T-cell (primary cell): ENCODE measurements around the gene KCNH2. TPM values are rescaled to one million over a fixed set of nuclear protein-coding genes. Genes with fewer than 3 reads are reported as not detected.

Experiments
- ATAC-seq, 4 experiments: fragments of 200-7000 bp in 3 of 4; fragments of 150-1000 bp in 1 of 4; cut with Tn5 transposase; replicated peaks in 1 of 4; 1 replicate in 3 of 4; 2 replicates in 1 of 4; pipeline ENCODE4 v1.10.0; 2021; ENCODE audit warnings: moderate library complexity in 3 of 4, mild to moderate bottlenecking in 2 of 4, moderate number of reproducible peaks in 1 of 4
- CTCF ChIA-PET, 2 donors: fragments of 300-600 bp; sonication (Branson Sonifier 250); formaldehyde crosslinking; loops; one replicate each; lab custom pipeline; 2022; ENCODE audit warnings: antibody characterized with exemption in 2 of 2; lab: Charles Lee
- POLR2A ChIA-PET, 2 donors: fragments of 300-600 bp; sonication (Branson Sonifier 250); formaldehyde crosslinking; loops; one replicate each; lab custom pipeline; 2022; ENCODE audit warnings: antibody characterized with exemption in 2 of 2; lab: Charles Lee
- DNase-seq, 35 experiments: peaks; one replicate each; pipeline versions ENCODE4 v3.0.0 to v3.0.0-alpha.2; 2013 to 2023
- H3K27ac ChIP-seq: one replicate; pipeline ENCODE4 v1.5.1; 2013; ENCODE audit warnings: low read length
- H3K27me3 ChIP-seq, 2 experiments: replicated peaks in 1 of 2; 1 replicate in 1 of 2; 2 replicates in 1 of 2; pipeline versions ENCODE4 v1.6.1 to v1.7.0; 2013; ENCODE audit warnings: low read length in 1 of 2, mixed read lengths in 1 of 2; ENCODE audit not compliant: control insufficient read depth in 2 of 2, insufficient read depth in 2 of 2; ENCODE audit errors: extremely low read depth in 1 of 2
- H3K36me3 ChIP-seq, 2 donors: 1 replicate in 1 of 2; 2 replicates in 1 of 2; pipeline versions ENCODE4 v1.6.1 to v1.7.0; 2013; ENCODE audit warnings: low read length in 1 of 2; ENCODE audit not compliant: control insufficient read depth in 2 of 2, insufficient read depth in 1 of 2; ENCODE audit errors: extremely low read depth in 1 of 2
- H3K4me1 ChIP-seq, 2 experiments: 1 replicate in 1 of 2; 2 replicates in 1 of 2; pipeline versions ENCODE4 v1.6.1 to v1.7.0; 2013; ENCODE audit warnings: low read length in 2 of 2, mixed read lengths in 1 of 2; ENCODE audit not compliant: insufficient read depth in 2 of 2, control insufficient read depth in 1 of 2; ENCODE audit errors: extremely low read depth in 1 of 2
- H3K4me3 ChIP-seq, 2 donors: 1 replicate in 1 of 2; 2 replicates in 1 of 2; pipeline versions ENCODE4 v1.5.1 to v1.7.0; 2013; ENCODE audit warnings: mild to moderate bottlenecking in 2 of 2, low read length in 1 of 2, moderate library complexity in 1 of 2; ENCODE audit not compliant: control insufficient read depth in 1 of 2; ENCODE audit errors: extremely low read depth in 1 of 2
- H3K9me3 ChIP-seq: 2 replicates; pipeline ENCODE4 v1.7.0; 2013
- H3K27ac Mint-ChIP-seq, 2 donors: one replicate each; pipeline ENCODE4 v1.8.0; 2020 to 2021; ENCODE audit warnings: mild to moderate bottlenecking in 2 of 2, mixed read lengths in 2 of 2
- H3K27me3 Mint-ChIP-seq, 2 donors: one replicate each; pipeline ENCODE4 v1.8.0; 2021 to 2022; ENCODE audit warnings: mixed read lengths in 2 of 2
- H3K36me3 Mint-ChIP-seq: one replicate; pipeline ENCODE4 v1.8.0; 2021; ENCODE audit warnings: mixed read lengths
- H3K4me1 Mint-ChIP-seq, 3 donors: one replicate each; pipeline ENCODE4 v1.8.0; 2020 to 2022; ENCODE audit warnings: mixed read lengths in 3 of 3, mild to moderate bottlenecking in 1 of 3
- H3K4me3 Mint-ChIP-seq, 3 donors: one replicate each; pipeline ENCODE4 v1.8.0; 2020 to 2022; ENCODE audit warnings: mild to moderate bottlenecking in 3 of 3, mixed read lengths in 3 of 3, moderate library complexity in 3 of 3
- H3K9me3 Mint-ChIP-seq, 3 donors: one replicate each; pipeline ENCODE4 v1.8.0; 2020 to 2022; ENCODE audit warnings: mixed read lengths in 3 of 3
- WGBS: methylation state at CpG from one replicate; pipeline ENCODE4 v1.1.5; 2013; ENCODE audit warnings: missing lambda C conversion rate; ENCODE audit not compliant: insufficient coverage; 5-methylcytosine and 5-hydroxymethylcytosine counted together
- total RNA-seq, 35 experiments: library from RNA in 6 of 35; stranded (reverse) in 6 of 35; fragments of 120-200 nt in 1 of 35; gene quantifications; one replicate each; pipeline versions ENCODE4 v1.2.1 to v1.2.4 and lab custom pipeline; 2013 to 2026

Gene KCNH2
- total RNA-seq, 5 donors from 2014 or later (not counting 1 experiment from before 2014, with no cell fraction given): 2.9 to 4.6 (median 3.0) TPM

DNA sequence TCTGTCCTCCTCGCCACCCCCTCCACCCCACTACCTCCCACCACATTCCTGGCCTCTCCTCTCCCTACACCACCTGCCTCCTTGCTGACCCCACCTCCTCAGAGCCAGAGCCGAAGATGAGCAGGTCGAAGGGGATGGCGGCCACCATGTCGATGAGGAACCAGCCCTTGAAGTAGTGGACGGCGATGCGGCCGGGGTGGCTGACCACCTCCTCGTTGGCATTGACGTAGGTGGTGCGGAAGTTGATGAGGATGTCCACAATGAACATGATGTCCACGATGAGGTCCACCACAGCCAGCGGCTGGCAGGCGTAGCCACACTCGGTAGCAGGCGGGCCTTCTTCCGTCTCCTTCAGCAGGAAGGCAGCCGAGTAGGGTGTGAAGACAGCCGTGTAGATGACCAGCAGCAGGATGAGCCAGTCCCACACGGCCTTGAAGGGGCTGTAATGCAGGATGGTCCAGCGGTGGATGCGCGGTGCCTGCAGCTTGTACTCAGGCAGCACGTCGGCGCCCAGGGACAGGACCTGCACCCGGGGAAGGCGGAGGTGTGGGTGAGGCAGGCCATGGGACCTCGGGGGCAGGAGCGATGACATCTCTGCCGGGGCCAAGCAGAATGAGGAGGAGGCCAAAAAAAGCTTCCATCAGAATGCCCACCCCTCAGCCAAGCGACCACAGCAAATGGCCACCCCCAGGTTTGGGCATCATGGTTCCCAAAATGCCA is 25.6 kb downstream of the KCNH2 start:
- Histone ChIP-seq H3K9me3 (no peaks in the 10 kb centered on the region), H3K4me3 (no peak overlapping the region), H3K4me1 (no peaks in the 10 kb centered on the region), H3K27me3 (peaks cover 1 to 42% of the 10 kb centered on the region in 2 experiments), H3K27ac (no peak overlapping the region), H3K36me3 (no peaks in the 10 kb centered on the region)
- ATAC-seq (no peak), DNase-seq (no peak)
- H3K27ac Mint-ChIP-seq: no peak overlapping the region
- H3K4me1 Mint-ChIP-seq: peaks cover 0 to 4% (median 3%) of the 10 kb centered on the region in 3 donors
- 85% methylated on average over 32 of the region's 33 CpGs for WGBS
- CTCF ChIA-PET: no interaction called here
- no peak overlapping the region for H3K4me3 Mint-ChIP-seq
- peaks cover 8% of the 10 kb centered on the region for H3K36me3 Mint-ChIP-seq
- no peaks in the 10 kb centered on the region for H3K9me3 Mint-ChIP-seq
- H3K27me3 Mint-ChIP-seq: peaks cover 13 to 25% of the 10 kb centered on the region in 2 donors
- POLR2A ChIA-PET: no interaction called here

DNA sequence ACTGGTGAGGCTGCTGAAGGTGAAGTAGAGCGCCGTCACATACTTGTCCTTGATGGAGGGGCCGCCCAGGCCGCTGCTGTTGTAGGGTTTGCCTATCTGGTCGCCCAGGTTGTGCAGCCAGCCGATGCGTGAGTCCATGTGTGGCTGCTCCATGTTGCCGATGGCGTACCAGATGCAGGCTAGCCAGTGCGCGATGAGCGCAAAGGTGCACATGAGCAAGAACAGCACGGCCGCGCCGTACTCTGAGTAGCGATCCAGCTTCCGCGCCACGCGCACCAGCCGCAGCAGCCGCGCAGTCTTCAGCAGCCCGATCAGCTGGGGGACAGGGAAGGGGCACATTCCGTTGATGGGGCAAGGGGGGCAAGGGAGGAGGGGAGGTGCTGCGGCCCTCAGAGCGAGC is 26.6 kb downstream of the KCNH2 start:
- no peak overlapping the region for H3K27ac ChIP-seq
- ATAC-seq: no peak
- H3K27me3 Mint-ChIP-seq: peaks cover 4 to 17% of the 10 kb centered on the region in 2 donors
- peaks cover 0 to 42% of the 10 kb centered on the region in 2 experiments for H3K27me3 ChIP-seq
- 96% methylated on average over 24 of the region's 28 CpGs for WGBS
- no peaks in the 10 kb centered on the region for H3K4me1 ChIP-seq
- H3K36me3 Mint-ChIP-seq: peaks cover under 1% of the 10 kb centered on the region
- H3K36me3 ChIP-seq: no peaks in the 10 kb centered on the region
- H3K4me3 Mint-ChIP-seq: no peak overlapping the region
- H3K9me3 ChIP-seq: no peaks in the 10 kb centered on the region
- ChIA-PET POLR2A (no interaction called here), CTCF (no interaction called here)
- no peaks in the 10 kb centered on the region for H3K9me3 Mint-ChIP-seq
- H3K4me3 ChIP-seq: no peak overlapping the region
- no peak overlapping the region for H3K27ac Mint-ChIP-seq
- H3K4me1 Mint-ChIP-seq: no peaks in the 10 kb centered on the region
- DNase-seq: no peak

- Histone ChIP-seq H3K27me3 (peaks cover 0 to 41% of the 10 kb centered on the region in 2 experiments), H3K27ac (no peak overlapping the region), H3K9me3 (no peaks in the 10 kb centered on the region), H3K4me3 (no peak overlapping the region), H3K4me1 (no peaks in the 10 kb centered on the region), H3K36me3 (no peaks in the 10 kb centered on the region)
- 94% methylated on average over 16 of the region's 16 CpGs for WGBS
- Mint-ChIP-seq H3K27ac (no peak overlapping the region), H3K36me3 (no peaks in the 10 kb centered on the region), H3K4me3 (no peak overlapping the region), H3K9me3 (no peaks in the 10 kb centered on the region), H3K4me1 (no peaks in the 10 kb centered on the region), H3K27me3 (peaks cover 4 to 18% of the 10 kb centered on the region in 2 donors)
- CTCF ChIA-PET: no interaction called here
- POLR2A ChIA-PET: no interaction called here
- no peak for ATAC-seq
- no peak for DNase-seq
Measured at GRCh38 chr7:150951181-150951520, 27.0 kb downstream of the KCNH2 start.

GRCh38 chr7:150950496-150951180 is 27.5 kb downstream of the KCNH2 start:
- no peak for ATAC-seq

GRCh38 chr7:150949971-150950491 is 28.1 kb downstream of the KCNH2 start:
- H3K27me3 Mint-ChIP-seq: peaks cover 0 to 15% of the 10 kb centered on the region in 2 donors
- no peaks in the 10 kb centered on the region for H3K36me3 Mint-ChIP-seq
- no peaks in the 10 kb centered on the region for H3K4me1 ChIP-seq
- H3K27ac ChIP-seq: no peak overlapping the region
- ATAC-seq (no peak), DNase-seq (no peak)
- no peaks in the 10 kb centered on the region for H3K36me3 ChIP-seq
- H3K27me3 ChIP-seq: peaks cover 0 to 42% of the 10 kb centered on the region in 2 experiments
- ChIA-PET CTCF (no interaction called here), POLR2A (interaction anchor here in 1 of 2 donors (0.7 kb wide), 1 partner anchor 662 kb away, joined by 4 read pairs; no protein-coding TSS in a partner anchor)
- no peak overlapping the region for H3K4me3 Mint-ChIP-seq
- no peak overlapping the region for H3K27ac Mint-ChIP-seq
- no peaks in the 10 kb centered on the region for H3K9me3 Mint-ChIP-seq
- no peaks in the 10 kb centered on the region for H3K9me3 ChIP-seq
- no peak overlapping the region for H3K4me3 ChIP-seq
- WGBS: 88% methylated on average over 11 of the region's 16 CpGs
- no peaks in the 10 kb centered on the region for H3K4me1 Mint-ChIP-seq

More at GRCh38 chr7:150950496-150951180, 27.5 kb downstream of the KCNH2 start:
- Histone ChIP-seq H3K36me3 (no peaks in the 10 kb centered on the region), H3K9me3 (no peaks in the 10 kb centered on the region), H3K4me1 (no peaks in the 10 kb centered on the region), H3K4me3 (no peak overlapping the region), H3K27me3 (peaks cover 0 to 42% of the 10 kb centered on the region in 2 experiments), H3K27ac (no peak overlapping the region)
- H3K36me3 Mint-ChIP-seq: no peaks in the 10 kb centered on the region
- H3K27ac Mint-ChIP-seq: no peak overlapping the region
- H3K9me3 Mint-ChIP-seq: no peaks in the 10 kb centered on the region
- 94% methylated on average over 19 of the region's 27 CpGs for WGBS
- CTCF ChIA-PET: no interaction called here
- POLR2A ChIA-PET: interaction anchor here in 1 of 2 donors (0.7 kb wide), 1 partner anchor 662 kb away, joined by 4 read pairs; no protein-coding TSS in a partner anchor
- H3K4me1 Mint-ChIP-seq: no peaks in the 10 kb centered on the region
- H3K27me3 Mint-ChIP-seq: peaks cover 0 to 15% of the 10 kb centered on the region in 2 donors
- DNase-seq: no peak
- H3K4me3 Mint-ChIP-seq: no peak overlapping the region

DNA sequence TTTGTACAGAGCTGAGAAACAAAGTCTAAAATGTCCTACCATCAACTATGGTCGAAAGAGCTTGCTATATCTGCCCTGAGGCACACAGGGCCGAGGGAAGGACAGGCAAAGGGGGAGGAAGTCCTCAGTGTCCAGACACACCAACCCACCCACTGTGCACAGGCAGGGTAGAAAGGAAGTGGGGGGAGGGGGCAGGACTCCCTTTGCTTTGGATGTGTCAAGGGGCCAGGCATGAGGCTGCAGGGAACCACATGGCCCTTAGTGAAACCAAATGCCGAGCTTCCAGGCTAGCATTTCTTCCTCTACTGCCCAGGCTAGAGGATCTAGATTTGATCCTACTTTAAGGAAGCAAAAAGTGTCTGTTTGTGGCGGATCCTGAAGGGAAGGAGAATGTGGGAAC is 28.6 kb downstream of the KCNH2 start:
- ATAC-seq (no peak), DNase-seq (no peak)
- Mint-ChIP-seq H3K4me3 (no peak overlapping the region), H3K4me1 (no peaks in the 10 kb centered on the region), H3K9me3 (no peaks in the 10 kb centered on the region), H3K36me3 (no peaks in the 10 kb centered on the region), H3K27me3 (peaks cover 0 to 11% of the 10 kb centered on the region in 2 donors), H3K27ac (no peak overlapping the region)
- WGBS: 100% methylated on average over 1 of the region's 4 CpGs
- H3K9me3 ChIP-seq: no peaks in the 10 kb centered on the region
- no peak overlapping the region for H3K27ac ChIP-seq
- ChIA-PET CTCF (interaction anchor here in 1 of 2 donors (0.6 kb wide), 1 partner anchor 493 kb away, joined by 7 read pairs; no protein-coding TSS in a partner anchor), POLR2A (no interaction called here)
- H3K27me3 ChIP-seq: peaks cover 0 to 37% of the 10 kb centered on the region in 2 experiments
- no peaks in the 10 kb centered on the region for H3K4me1 ChIP-seq
- H3K36me3 ChIP-seq: no peaks in the 10 kb centered on the region
- H3K4me3 ChIP-seq: no peak overlapping the region
